ENCODE results near the gene INPP4B.

The INPP4B gene

DNA sequence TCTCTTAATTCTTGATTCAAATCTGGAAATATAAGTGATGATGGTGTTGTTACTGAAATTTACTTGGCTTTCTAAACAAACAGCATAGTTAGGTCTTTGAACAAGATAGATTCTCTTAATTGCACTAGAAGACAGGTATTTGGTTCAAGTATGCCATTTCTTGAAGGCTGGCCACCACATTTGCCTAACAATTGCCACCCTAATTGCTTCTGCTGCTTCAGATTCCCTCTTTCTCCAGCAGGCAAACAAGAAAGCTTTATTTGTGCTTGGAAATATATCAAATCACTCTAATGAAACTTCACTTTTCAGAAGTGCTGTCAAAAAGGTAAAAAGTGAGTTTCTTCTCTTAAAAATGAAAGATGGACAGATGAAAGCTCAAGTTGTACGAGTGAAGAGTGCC, 418.6 kb downstream of the INPP4B start:
- H3K4me3 ChIP-seq (replicated peaks; ENCODE audit: low read depth, low read length), result no peak overlapping the region
- TF ChIP-seq, protein P1, sequence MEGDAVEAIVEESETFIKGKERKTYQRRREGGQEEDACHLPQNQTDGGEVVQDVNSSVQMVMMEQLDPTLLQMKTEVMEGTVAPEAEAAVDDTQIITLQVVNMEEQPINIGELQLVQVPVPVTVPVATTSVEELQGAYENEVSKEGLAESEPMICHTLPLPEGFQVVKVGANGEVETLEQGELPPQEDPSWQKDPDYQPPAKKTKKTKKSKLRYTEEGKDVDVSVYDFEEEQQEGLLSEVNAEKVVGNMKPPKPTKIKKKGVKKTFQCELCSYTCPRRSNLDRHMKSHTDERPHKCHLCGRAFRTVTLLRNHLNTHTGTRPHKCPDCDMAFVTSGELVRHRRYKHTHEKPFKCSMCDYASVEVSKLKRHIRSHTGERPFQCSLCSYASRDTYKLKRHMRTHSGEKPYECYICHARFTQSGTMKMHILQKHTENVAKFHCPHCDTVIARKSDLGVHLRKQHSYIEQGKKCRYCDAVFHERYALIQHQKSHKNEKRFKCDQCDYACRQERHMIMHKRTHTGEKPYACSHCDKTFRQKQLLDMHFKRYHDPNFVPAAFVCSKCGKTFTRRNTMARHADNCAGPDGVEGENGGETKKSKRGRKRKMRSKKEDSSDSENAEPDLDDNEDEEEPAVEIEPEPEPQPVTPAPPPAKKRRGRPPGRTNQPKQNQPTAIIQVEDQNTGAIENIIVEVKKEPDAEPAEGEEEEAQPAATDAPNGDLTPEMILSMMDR (IDR thresholded peaks at IDR 0.05; ENCODE audit: insufficient read depth, low read length, poor library complexity, severe bottlenecking), result no peak
- no peak for DNase-seq (ENCODE audit: extremely low read depth, insufficient read length)

DNA sequence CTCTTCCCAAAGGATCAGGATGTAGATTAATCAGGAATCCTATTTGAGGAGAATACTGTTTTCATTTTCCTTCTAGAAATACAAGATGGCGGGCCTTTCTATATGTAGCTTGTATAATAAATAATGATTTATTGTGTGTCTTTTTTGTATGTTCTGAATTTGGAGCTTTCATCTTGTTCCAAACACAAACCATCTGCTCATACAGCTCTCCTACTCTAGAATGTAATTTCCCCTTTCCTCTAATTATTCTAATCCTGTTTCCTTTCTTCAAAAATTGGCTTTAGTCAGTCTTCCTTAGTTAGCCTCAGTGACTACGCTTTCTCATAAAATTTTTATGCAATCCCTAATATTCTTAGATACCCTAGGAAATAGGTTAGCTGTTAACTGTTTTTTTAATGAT, 422.2 kb downstream of the INPP4B start:
- no peak for DNase-seq (ENCODE audit: extremely low read depth, insufficient read length)
- H3K36me3 ChIP-seq (ENCODE audit: control insufficient read depth, insufficient read depth, low read length), result no peaks in the 10 kb centered on the region

More for the DNA sequence above, 418.6 kb downstream of the INPP4B start:
- no peaks in the 10 kb centered on the region for H3K36me3 ChIP-seq (ENCODE audit: control insufficient read depth, insufficient read depth, low read length)
- H3K27me3 ChIP-seq (replicated peaks; ENCODE audit: control insufficient read depth, insufficient read depth, low read length), result no peaks in the 10 kb centered on the region

DNA sequence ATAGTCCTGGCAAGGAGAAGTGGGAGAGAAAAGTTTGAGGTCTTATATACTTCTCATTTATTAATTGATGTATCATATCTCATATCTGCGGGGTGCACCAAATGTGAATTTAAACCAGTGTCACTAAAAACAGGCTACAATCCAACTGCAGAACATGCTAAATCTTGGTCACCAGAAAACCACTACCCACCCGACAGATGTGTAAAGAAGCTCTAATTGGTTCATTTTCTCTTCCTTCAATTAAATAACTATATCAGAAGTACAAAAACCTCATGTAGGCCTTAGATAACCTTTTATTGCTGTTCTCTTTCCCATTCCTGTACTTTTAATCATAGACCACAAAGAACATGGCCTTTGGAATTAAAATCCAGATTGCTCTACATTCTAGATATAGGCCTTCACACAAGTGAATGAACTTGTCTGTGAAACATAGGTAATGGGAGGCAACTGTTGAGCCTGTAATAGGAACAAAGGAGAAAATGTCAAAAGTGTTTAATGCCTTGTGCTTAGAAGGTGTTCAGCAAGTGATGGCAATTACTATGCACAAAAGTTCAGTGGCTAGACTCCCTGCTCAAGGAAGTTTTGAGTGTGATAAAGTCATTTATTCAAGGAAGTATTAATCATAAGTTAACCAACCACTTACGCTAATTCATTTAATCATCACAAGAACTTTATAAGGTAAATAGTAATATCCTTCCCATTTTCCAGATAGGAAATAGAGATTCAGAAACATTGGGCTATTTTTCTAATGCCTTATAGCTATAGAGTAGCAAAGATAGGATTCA, 425.6 kb downstream of the INPP4B start:
- Histone ChIP-seq H3K4me3 (replicated peaks; ENCODE audit: low read depth, low read length) (no peak overlapping the region), H3K36me3 (ENCODE audit: control insufficient read depth, insufficient read depth, low read length) (no peaks in the 10 kb centered on the region), H3K27me3 (replicated peaks; ENCODE audit: control insufficient read depth, insufficient read depth, low read length) (no peaks in the 10 kb centered on the region)
- no peak for DNase-seq (ENCODE audit: extremely low read depth, insufficient read length)
- TF ChIP-seq, protein P1 (IDR thresholded peaks at IDR 0.05; ENCODE audit: insufficient read depth, low read length, poor library complexity, severe bottlenecking), result no peak

More for the DNA sequence above, 422.2 kb downstream of the INPP4B start:
- TF ChIP-seq, protein P1 (IDR thresholded peaks at IDR 0.05; ENCODE audit: insufficient read depth, low read length, poor library complexity, severe bottlenecking), result no peak
- Histone ChIP-seq H3K27me3 (replicated peaks; ENCODE audit: control insufficient read depth, insufficient read depth, low read length) (no peaks in the 10 kb centered on the region), H3K4me3 (replicated peaks; ENCODE audit: low read depth, low read length) (no peak overlapping the region)

DNA sequence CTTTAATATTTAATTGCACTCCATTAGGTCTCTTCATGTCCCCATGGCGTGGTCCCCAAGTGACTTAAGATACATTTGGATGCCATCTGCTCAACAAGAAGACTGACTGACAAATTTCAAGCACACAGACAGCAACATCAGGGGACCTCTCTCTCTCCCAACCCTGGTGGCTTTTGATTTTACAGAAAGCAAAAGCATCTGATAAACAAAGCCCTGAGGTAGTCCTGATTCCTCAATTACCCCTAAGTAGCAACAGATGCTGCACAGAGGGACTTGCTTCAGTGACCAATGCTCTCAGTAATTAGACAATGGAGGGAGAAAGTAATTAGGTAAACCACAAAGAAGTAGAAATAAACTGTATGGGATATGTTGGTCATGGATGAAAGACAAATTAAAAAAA, 426.4 kb downstream of the INPP4B start:
- no peak for DNase-seq (ENCODE audit: extremely low read depth, insufficient read length)
- H3K36me3 ChIP-seq (ENCODE audit: control insufficient read depth, insufficient read depth, low read length), result no peaks in the 10 kb centered on the region
- TF ChIP-seq, protein P1 (IDR thresholded peaks at IDR 0.05; ENCODE audit: insufficient read depth, low read length, poor library complexity, severe bottlenecking), result no peak
- no peaks in the 10 kb centered on the region for H3K27me3 ChIP-seq (replicated peaks; ENCODE audit: control insufficient read depth, insufficient read depth, low read length)
- no peak overlapping the region for H3K4me3 ChIP-seq (replicated peaks; ENCODE audit: low read depth, low read length)

DNA sequence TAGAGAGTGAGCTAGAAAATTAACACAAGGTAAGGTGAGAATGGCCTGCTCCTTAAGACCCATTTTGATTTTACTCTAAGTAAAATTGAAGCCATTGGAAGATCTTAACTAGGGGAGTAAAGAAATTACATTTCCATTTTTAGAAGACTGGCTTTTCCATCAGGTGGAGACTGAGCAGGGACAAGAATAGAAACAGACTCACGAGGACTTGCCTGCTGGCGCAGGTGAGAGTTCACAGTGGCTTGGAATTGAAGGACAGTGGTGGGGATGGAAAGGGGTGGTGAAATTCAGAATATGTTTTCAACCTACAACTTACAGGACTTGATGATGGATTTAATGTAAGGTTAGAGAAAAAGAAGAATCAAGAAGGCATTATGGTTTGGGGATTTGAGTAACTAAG, 427.4 kb downstream of the INPP4B start:
- Histone ChIP-seq H3K36me3 (ENCODE audit: control insufficient read depth, insufficient read depth, low read length) (no peaks in the 10 kb centered on the region), H3K27me3 (replicated peaks; ENCODE audit: control insufficient read depth, insufficient read depth, low read length) (no peaks in the 10 kb centered on the region), H3K4me3 (replicated peaks; ENCODE audit: low read depth, low read length) (no peak overlapping the region)
- TF ChIP-seq, protein P1 (IDR thresholded peaks at IDR 0.05; ENCODE audit: insufficient read depth, low read length, poor library complexity, severe bottlenecking), result no peak
- no peak for DNase-seq (ENCODE audit: extremely low read depth, insufficient read length)
